Activated CD4-positive, CD25-positive, alpha-beta regulatory T cell treated with anti-CD3 and anti-CD28 coated beads, Interleukin-2, amount 50 U/mL, for 72 hours (primary cell): ENCODE data around the gene KRTAP5-7.
"Not testable (repeated sequence)": the region's sequence is repeated elsewhere in the genome, so short reads cannot be mapped to it uniquely, and the experiment has no call there.

Experiments used
- DNase-seq: peaks from one replicate; pipeline ENCODE4 v3.0.0; 2021

KRTAP5-7 gene

GRCh38 chr11:71565263-71565662 is 38.2 kb downstream of the KRTAP5-7 start, which contains the start of gene KRTAP5-10:
Gene KRTAP5-10, plus strand, starts transcription at chr11:71565563. Its CDS starts 25 bp downstream, at chr11:71565588.
- DNase-seq: no peak

- DNase-seq: no peak
These were observed 39.1 kb downstream of the KRTAP5-7 start for GRCh38 chr11:71566081-71566620.

- not testable (repeated sequence) for DNase-seq
These were observed 39.8 kb downstream of the KRTAP5-7 start for GRCh38 chr11:71566626-71567599.

GRCh38 chr11:71567633-71568032 is 40.6 kb downstream of the KRTAP5-7 start:
- not testable (repeated sequence) for DNase-seq

GRCh38 chr11:71568704-71569349 is 41.8 kb downstream of the KRTAP5-7 start:
- no peak for DNase-seq

GRCh38 chr11:71571101-71571850 is 44.2 kb downstream of the KRTAP5-7 start:
- DNase-seq: not testable (repeated sequence)

GRCh38 chr11:71572811-71573210 is 45.7 kb downstream of the KRTAP5-7 start:
- no peak for DNase-seq

- DNase-seq: no peak
These were observed 47.4 kb downstream of the KRTAP5-7 start for GRCh38 chr11:71574418-71574817.

- no peak for DNase-seq
These were observed 48.8 kb downstream of the KRTAP5-7 start for GRCh38 chr11:71575723-71576424.

GRCh38 chr11:71576688-71577465 is 49.8 kb downstream of the KRTAP5-7 start:
- not testable (repeated sequence) for DNase-seq

GRCh38 chr11:71577469-71578004 is 50.5 kb downstream of the KRTAP5-7 start:
- DNase-seq: no peak
